ENCODE results near the gene NFATC3. TPM values are rescaled to one million over a fixed set of nuclear protein-coding genes. Genes with fewer than 3 reads are reported as not detected.
A peak's percentile ranks its signal among the peaks of the same experiment; 100 is the strongest.

NFATC3 gene
- total RNA-seq, 1 experiment from 2014 or later: 33.0 TPM

- no peak overlapping the region for H3K27ac ChIP-seq (ENCODE audit: insufficient read length, low read depth, low read length)
- no peak overlapping the region for H2BK120ac ChIP-seq (ENCODE audit: low read depth, low read length, poor library complexity, severe bottlenecking)
- H2AK5ac ChIP-seq (ENCODE audit: insufficient read length, low read length): no peak overlapping the region
- no peaks in the 10 kb centered on the region for H4K20me1 ChIP-seq (ENCODE audit: control insufficient read depth, insufficient read depth, insufficient read length)
- peak overlapping the region; percentile 93 to 99 (median 97) for H3K27ac Mint-ChIP-seq
- peak overlapping the region; percentile 84 for H3K14ac ChIP-seq (ENCODE audit: insufficient read depth, low read length)
- peak overlapping the region; percentile 2 for H3K18ac ChIP-seq (ENCODE audit: insufficient read length, low read depth, low read length)
- peak overlapping the region; percentile 89 to 91 for H3K4me3 Mint-ChIP-seq
- no peaks in the 10 kb centered on the region for H3K27me3 ChIP-seq (ENCODE audit: insufficient read depth, low read length)
- no peaks in the 10 kb centered on the region; a peak in 1 of 5 replicates for H3K9me3 Mint-ChIP-seq
- no peak overlapping the region for H2AFZ ChIP-seq (ENCODE audit: low read length)
- no peak overlapping the region for H4K5ac ChIP-seq (ENCODE audit: insufficient read length, low read depth, low read length)
- H3K79me1 ChIP-seq (ENCODE audit: insufficient read depth, low read depth, low read length, poor library complexity, severe bottlenecking): no peaks in the 10 kb centered on the region
- no peaks in the 10 kb centered on the region; the same call in 1 of the 2 replicates for H3K79me2 ChIP-seq (ENCODE audit: insufficient read depth, low read length)
- H4K91ac ChIP-seq (ENCODE audit: insufficient read length, low read depth, low read length): peak overlapping the region; percentile 16
- no peaks in the 10 kb centered on the region for H3K9me3 ChIP-seq (ENCODE audit: control insufficient read depth, low read depth, low read length)
- H3K4ac ChIP-seq (ENCODE audit: low read depth, low read length): no peak overlapping the region
- H2BK15ac ChIP-seq (ENCODE audit: low read depth, low read length): no peak overlapping the region
- peaks cover 4 to 22% (median 22%) of the 10 kb centered on the region in 3 experiments; a peak in 6 of 7 replicates for H3K36me3 Mint-ChIP-seq (ENCODE audit: insufficient read depth in 1 of 3, low read depth in 3 of 3)
- H3K4me1 Mint-ChIP-seq: peaks cover 29 to 33% of the 10 kb centered on the region in 2 experiments
- no peak overlapping the region for H3K56ac ChIP-seq (ENCODE audit: insufficient read length, low read depth, low read length)
- DNase-seq: peak; percentile 89
- no peak for TF ChIP-seq CTCF (conservative IDR thresholded peaks at IDR 0.05)
- H3T11ph ChIP-seq (ENCODE audit: low read length): no peak overlapping the region
- peak overlapping the region; percentile 69 for H3K4me2 ChIP-seq (ENCODE audit: insufficient read depth, insufficient read length, low read length)
- H3K27me3 Mint-ChIP-seq (ENCODE audit: low read depth): peaks cover 6% of the 10 kb centered on the region
- H2BK5ac ChIP-seq (ENCODE audit: insufficient read length, low read length): no peak overlapping the region
- H3K4me1 ChIP-seq (ENCODE audit: insufficient read depth, low read length): no peaks in the 10 kb centered on the region; the same call in 1 of the 2 replicates
- peak overlapping the region; percentile 46 for H3K9ac ChIP-seq (ENCODE audit: extremely low read depth, insufficient read length, low read length)
- no peak overlapping the region for H3K23ac ChIP-seq (ENCODE audit: insufficient read length, low read depth, low read length)
- no peak overlapping the region for H4K8ac ChIP-seq (replicated peaks; ENCODE audit: insufficient read length, low read depth, low read length)
- peaks cover 19% of the 10 kb centered on the region for H3K23me2 ChIP-seq (ENCODE audit: insufficient read length, low read depth, low read length, poor library complexity, severe bottlenecking)
- no CpG with 5 or more reads among the region's 45 CpGs for whole genome bisulfite sequencing (ENCODE audit: extremely low coverage, insufficient read length, low lambda C conversion rate)
- no peak overlapping the region for H2BK20ac ChIP-seq (ENCODE audit: low read depth, low read length, poor library complexity, severe bottlenecking)
- no peak overlapping the region for H2BK12ac ChIP-seq (ENCODE audit: insufficient read length, low read depth, low read length)
Measured at GRCh38 chr16:68236137-68236825, 151.1 kb downstream of the NFATC3 start.
